H1 (cell line): Measurements from ENCODE around the gene WASHC3. TPM values are rescaled to one million over a fixed set of nuclear protein-coding genes. Genes with fewer than 3 reads are reported as not detected.

ENCODE experiments used
- CTCF ChIA-PET: fragments of 300-600 bp; sonication (Branson Sonifier 250); formaldehyde crosslinking; loops from one replicate; lab custom pipeline; 2021; ENCODE audit not compliant: partially characterized antibody; lab: Charles Lee
- POLR2A ChIA-PET: fragments of 300-600 bp; sonication (Branson Sonifier 250); formaldehyde crosslinking; loops from one replicate; lab custom pipeline; 2021; ENCODE audit warnings: inconsistent platforms; ENCODE audit not compliant: partially characterized antibody; lab: Charles Lee
- DNase-seq, 2 experiments: peaks; one replicate each; pipeline versions ENCODE4 v3.0.0 to v3.0.0-alpha.2; 2010 to 2022; ENCODE audit warnings: low spot score in 2 of 2, low read depth in 1 of 2, mixed read lengths in 1 of 2
- FAIRE-seq: peaks from 2 replicates; lab custom pipeline; 2011; peaks lifted over from hg19 to GRCh38; lab: Jason Lieb, UNC
- H2AFZ ChIP-seq: 2 replicates; pipeline ENCODE4 v1.8.1; 2012; ENCODE audit warnings: low read length, inconsistent platforms
- H2AK5ac ChIP-seq: 2 replicates; pipeline ENCODE4 v1.6.1; 2013; ENCODE audit warnings: low read depth, low read length
- H2BK120ac ChIP-seq: replicated peaks from 2 replicates; pipeline ENCODE3; 2013; ENCODE audit warnings: low read depth, low read length, inconsistent platforms
- H2BK12ac ChIP-seq: 2 replicates; pipeline ENCODE4 v1.6.1; 2013; ENCODE audit warnings: low read depth, low read length
- H2BK15ac ChIP-seq: 2 replicates; pipeline ENCODE4 v1.6.1; 2013; ENCODE audit warnings: low read length
- H2BK20ac ChIP-seq: 2 replicates; pipeline ENCODE4 v1.6.1; 2013; ENCODE audit warnings: low read length
- H2BK5ac ChIP-seq: 2 replicates; pipeline ENCODE4 v1.6.1; 2013; ENCODE audit warnings: low read depth, low read length
- H3K14ac ChIP-seq: 2 replicates; pipeline ENCODE4 v1.6.1; 2013; ENCODE audit warnings: inconsistent platforms; ENCODE audit not compliant: insufficient read length
- H3K18ac ChIP-seq: 2 replicates; pipeline ENCODE4 v1.6.1; 2013; ENCODE audit warnings: low read length; ENCODE audit errors: extremely low read depth
- H3K23ac ChIP-seq: 2 replicates; pipeline ENCODE4 v1.6.1; 2013; ENCODE audit warnings: inconsistent platforms; ENCODE audit not compliant: insufficient read length
- H3K23me2 ChIP-seq: 2 replicates; pipeline ENCODE4 v1.6.1; 2013; ENCODE audit warnings: low read depth, low read length
- H3K27ac ChIP-seq: 2 replicates; pipeline ENCODE4 v1.6.1; 2011; ENCODE audit warnings: low read depth, low read length, inconsistent platforms
- H3K27me3 ChIP-seq, 4 experiments: replicated peaks in 1 of 4; 1 replicate in 1 of 4; 2 replicates in 3 of 4; pipeline versions ENCODE4 v1.6.1 to v1.8.1; 2011 to 2013; ENCODE audit warnings: low read length in 3 of 4, mild to moderate bottlenecking in 3 of 4, inconsistent platforms in 2 of 4, mixed read lengths in 2 of 4, moderate library complexity in 1 of 4; ENCODE audit not compliant: control insufficient read depth in 3 of 4, insufficient read depth in 3 of 4; ENCODE audit errors: extremely low read depth in 1 of 4
- H3K36me3 ChIP-seq, 4 experiments: 2 replicates each; pipeline versions ENCODE4 v1.6.1 to v1.8.1; 2011 to 2013; ENCODE audit warnings: mild to moderate bottlenecking in 4 of 4, low read length in 3 of 4, moderate library complexity in 2 of 4, control low read depth in 1 of 4, inconsistent platforms in 1 of 4; ENCODE audit not compliant: insufficient read depth in 4 of 4, control insufficient read depth in 2 of 4
- H3K4ac ChIP-seq: replicated peaks from 2 replicates; pipeline ENCODE3; 2013; ENCODE audit warnings: low read length, low read depth, mixed read lengths, inconsistent platforms; ENCODE audit not compliant: insufficient read length
- H3K4me1 ChIP-seq, 4 experiments: replicated peaks in 1 of 4; 1 replicate in 1 of 4; 2 replicates in 3 of 4; pipeline versions ENCODE4 v1.6.1 to v1.8.1; 2011 to 2013; ENCODE audit warnings: low read length in 3 of 4, inconsistent platforms in 2 of 4, mixed read lengths in 1 of 4; ENCODE audit not compliant: insufficient read depth in 4 of 4, control insufficient read depth in 3 of 4
- H3K4me2 ChIP-seq, 2 experiments: 2 replicates each; pipeline versions ENCODE4 v1.6.1 to v1.8.1; 2011 to 2013; ENCODE audit warnings: low read depth in 2 of 2, low read length in 2 of 2, control low read depth in 1 of 2, inconsistent platforms in 1 of 2, mild to moderate bottlenecking in 1 of 2; ENCODE audit not compliant: insufficient read depth in 1 of 2
- H3K4me3 ChIP-seq, 4 experiments: fragments of 200-600, 300-600 bp in 1 of 4; sonication (generic), shearing (Covaris generic), sonication (Bioruptor Twin) in 1 of 4; 2 replicates each; pipeline versions ENCODE4 v1.5.1 to v1.8.1; 2011 to 2016; ENCODE audit warnings: low read length in 4 of 4, low read depth in 3 of 4, control low read depth in 2 of 4, inconsistent platforms in 2 of 4, mild to moderate bottlenecking in 2 of 4, mixed read lengths in 1 of 4, moderate library complexity in 1 of 4; ENCODE audit not compliant: insufficient read depth in 2 of 4; ENCODE audit errors: extremely low read depth in 1 of 4
- H3K56ac ChIP-seq: replicated peaks from 2 replicates; pipeline ENCODE3; 2013; ENCODE audit warnings: low read depth, mild to moderate bottlenecking, mixed read lengths, low read length, inconsistent platforms; ENCODE audit not compliant: insufficient read length
- H3K79me1 ChIP-seq: 2 replicates; pipeline ENCODE4 v1.6.1; 2013; ENCODE audit warnings: low read depth, low read length, control low read depth
- H3K79me2 ChIP-seq, 2 experiments: 2 replicates each; pipeline versions ENCODE4 v1.6.1 to v1.8.1; 2012 to 2013; ENCODE audit warnings: low read length in 2 of 2, mild to moderate bottlenecking in 2 of 2, inconsistent platforms in 1 of 2; ENCODE audit not compliant: insufficient read depth in 2 of 2, control insufficient read depth in 1 of 2
- H3K9ac ChIP-seq, 4 experiments: replicated peaks in 1 of 4; 1 replicate in 1 of 4; 2 replicates in 3 of 4; pipeline versions ENCODE4 v1.6.1 to v1.8.1; 2011 to 2013; ENCODE audit warnings: low read depth in 3 of 4, low read length in 3 of 4, control low read depth in 2 of 4, mild to moderate bottlenecking in 2 of 4, moderate library complexity in 2 of 4, inconsistent platforms in 1 of 4; ENCODE audit errors: extremely low read depth in 1 of 4
- H3K9me3 ChIP-seq, 2 experiments: 2 replicates each; pipeline versions ENCODE4 v1.6.1 to v1.8.1; 2012 to 2013; ENCODE audit warnings: mild to moderate bottlenecking in 2 of 2, moderate library complexity in 2 of 2, control low read depth in 1 of 2, inconsistent platforms in 1 of 2, low read depth in 1 of 2, low read length in 1 of 2, mixed read lengths in 1 of 2; ENCODE audit not compliant: insufficient read depth in 2 of 2
- H4K20me1 ChIP-seq, 2 experiments: replicated peaks in 1 of 2; 2 replicates each; pipeline versions ENCODE3 to v1.8.1; 2011 to 2013; ENCODE audit warnings: inconsistent platforms in 2 of 2, low read length in 2 of 2, mild to moderate bottlenecking in 1 of 2; ENCODE audit not compliant: insufficient read depth in 2 of 2, control insufficient read depth in 1 of 2
- H4K5ac ChIP-seq: 2 replicates; pipeline ENCODE4 v1.6.1; 2013; ENCODE audit warnings: low read length, low read depth, mixed read lengths, inconsistent platforms; ENCODE audit not compliant: insufficient read length
- H4K8ac ChIP-seq: 2 replicates; pipeline ENCODE4 v1.8.0; 2013; ENCODE audit warnings: mild to moderate bottlenecking, moderate library complexity, low read length, inconsistent platforms; ENCODE audit not compliant: insufficient read depth; ENCODE audit errors: extremely low read depth
- H4K91ac ChIP-seq: replicated peaks from 2 replicates; pipeline ENCODE3; 2013; ENCODE audit warnings: low read length, mixed read lengths, inconsistent platforms; ENCODE audit not compliant: insufficient read length
- HDAC2 ChIP-seq, 2 experiments: fragments of 300-600 bp in 1 of 2; sonication (generic) in 1 of 2; IDR thresholded peaks; 2 replicates each; pipeline ENCODE4 v1.6.1; 2011 to 2012; ENCODE audit warnings: low read depth in 2 of 2, low read length in 2 of 2, mild to moderate bottlenecking in 2 of 2, moderate library complexity in 2 of 2, borderline replicate concordance in 1 of 2, inconsistent platforms in 1 of 2
- RAD21 ChIP-seq, 2 experiments: IDR thresholded peaks in 1 of 2; conservative IDR thresholded peaks in 1 of 2; 2 replicates each; pipeline ENCODE4 v1.6.1; 2011; ENCODE audit warnings: low read depth in 2 of 2, low read length in 2 of 2, improper control_type of control experiment in 1 of 2, inconsistent platforms in 1 of 2, mild to moderate bottlenecking in 1 of 2, moderate library complexity in 1 of 2
- WGBS, 2 experiments: shearing (Covaris generic) in 1 of 2; methylation state at CpG; one replicate each; pipeline versions ENCODE4 v1.1.6 to v1.1.7; 2013 to 2015; ENCODE audit warnings: low lambda C conversion rate in 2 of 2, mixed read lengths in 2 of 2, inconsistent platforms in 1 of 2, low coverage in 1 of 2, missing lambda C conversion rate in 1 of 2; ENCODE audit not compliant: insufficient replicate concordance in 2 of 2, insufficient coverage in 1 of 2, insufficient read length in 1 of 2; ENCODE audit errors: extremely low coverage in 1 of 2, missing lambda C conversion rate in 1 of 2; 5-methylcytosine and 5-hydroxymethylcytosine counted together
- polyA plus RNA-seq, 7 experiments: library from polyadenylated mRNA; depleted of rRNA in 3 of 7; stranded (reverse) in 5 of 7; unstranded in 2 of 7; fragments of >200 nt in 5 of 7; fragments of 200-250 nt in 2 of 7; gene quantifications; 1 replicate in 5 of 7; 2 replicates in 1 of 7; 4 replicates in 1 of 7; pipeline versions ENCODE4 v1.2.1 to v1.2.3, GENCODE V29; 2011 to 2013; ENCODE audit warnings: missing spikeins in 2 of 7, mixed read lengths in 2 of 7
- total RNA-seq: library from RNA; stranded (reverse); fragmentation: NEBNext Ultra II Directional; extraction: Animal tissue kit (Norgen Biotek cat#: 25700); gene quantifications from 2 replicates; pipeline ENCODE4 v1.2.1, GENCODE V29; 2021

WASHC3 gene
- total and polyA plus RNA-seq, 2 of the 8 experiments (the other 6 are each of a cell fraction or from before 2014, with no cell fraction given), result 7.4 to 8.3 TPM

DNA sequence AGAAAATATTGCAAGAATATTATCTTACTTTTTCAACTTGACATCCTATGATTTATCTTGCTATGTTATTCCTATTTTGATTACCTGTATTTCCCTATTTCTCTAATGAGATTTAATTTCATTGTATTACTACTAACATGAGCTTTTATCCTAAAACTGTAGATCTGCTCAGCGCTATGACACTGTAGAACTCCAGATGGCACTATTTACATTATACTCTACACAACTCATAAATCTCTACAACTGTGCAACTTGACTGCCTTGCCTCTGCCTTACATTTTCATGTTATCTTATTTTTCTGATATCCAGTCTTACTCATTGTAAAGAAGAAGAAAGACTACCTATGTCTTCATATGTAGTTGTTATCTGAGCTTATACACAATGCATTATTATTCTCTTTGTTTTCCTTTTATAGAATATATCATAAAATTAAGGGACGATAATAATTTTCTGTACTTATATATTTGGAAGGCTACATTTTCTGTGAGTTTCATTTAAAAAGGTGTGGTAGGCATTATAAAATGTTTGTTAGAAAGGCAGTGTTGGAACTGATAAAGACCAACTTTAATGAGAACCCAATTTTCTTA lies 34.0 kb upstream of the WASHC3 start:
- no peak overlapping the region for H4K91ac ChIP-seq

More for the DNA sequence above, 34.0 kb upstream of the WASHC3 start:
- no peaks in the 10 kb centered on the region for H3K79me1 ChIP-seq
- no peak overlapping the region for H4K8ac ChIP-seq
- no peak overlapping the region for H3K23ac ChIP-seq
- H2BK5ac ChIP-seq, result no peak overlapping the region
- DNase-seq (no peak), FAIRE-seq (no peak)
- H2BK20ac ChIP-seq, result no peak overlapping the region
- ChIA-PET POLR2A (no interaction called here), CTCF (interaction anchor here (0.6 to 2.6 kb wide), 11 partner anchors 11 to 156 kb away, joined by 3 to 10 read pairs (median 4); no protein-coding TSS in a partner anchor)
- H3K9ac ChIP-seq, result no peak overlapping the region
- H3K4me1 ChIP-seq, result no peaks in the 10 kb centered on the region
- TF ChIP-seq RAD21 (IDR thresholded peaks at IDR 0.05 in 1 of 2, conservative IDR thresholded peaks at IDR 0.05 in 1 of 2; ENCODE audit: low read depth in 2 of 2, low read length in 2 of 2) (peak; percentile 27 to 30; a peak in 2 of 4 replicates), HDAC2 (IDR thresholded peaks at IDR 0.05; ENCODE audit: borderline replicate concordance in 1 of 2, low read depth in 2 of 2, low read length in 2 of 2) (no peak)
- H4K20me1 ChIP-seq, result no peaks in the 10 kb centered on the region
- H2BK12ac ChIP-seq, result no peak overlapping the region
- no peaks in the 10 kb centered on the region for H3K23me2 ChIP-seq
- no peak overlapping the region for H3K4ac ChIP-seq
- H2BK15ac ChIP-seq, result no peak overlapping the region
- no peaks in the 10 kb centered on the region for H3K79me2 ChIP-seq
- no peak overlapping the region for H3K14ac ChIP-seq
- H2BK120ac ChIP-seq, result no peak overlapping the region
- H3K36me3 ChIP-seq, result peaks cover 0 to 19% (median 10%) of the 10 kb centered on the region in 4 experiments; a peak in 4 of 8 replicates
- no peak overlapping the region for H2AFZ ChIP-seq
- WGBS, 2 experiments, result 94% methylated on average over 2 of the region's 2 CpGs; no CpG with 5 or more reads in 1 of the 2 experiments
- no peak overlapping the region for H3K4me3 ChIP-seq
- H3K9me3 ChIP-seq, result peaks cover 0 to 2% of the 10 kb centered on the region in 2 experiments; a peak in 1 of 4 replicates
- H4K5ac ChIP-seq, result no peak overlapping the region
- H3K27ac ChIP-seq, result no peak overlapping the region
- H2AK5ac ChIP-seq, result no peak overlapping the region
- H3K4me2 ChIP-seq, result no peak overlapping the region
- H3K56ac ChIP-seq, result no peak overlapping the region
- no peaks in the 10 kb centered on the region for H3K27me3 ChIP-seq
- no peak overlapping the region for H3K18ac ChIP-seq
